Measurements from ENCODE around the gene TMEM132C.

DNA sequence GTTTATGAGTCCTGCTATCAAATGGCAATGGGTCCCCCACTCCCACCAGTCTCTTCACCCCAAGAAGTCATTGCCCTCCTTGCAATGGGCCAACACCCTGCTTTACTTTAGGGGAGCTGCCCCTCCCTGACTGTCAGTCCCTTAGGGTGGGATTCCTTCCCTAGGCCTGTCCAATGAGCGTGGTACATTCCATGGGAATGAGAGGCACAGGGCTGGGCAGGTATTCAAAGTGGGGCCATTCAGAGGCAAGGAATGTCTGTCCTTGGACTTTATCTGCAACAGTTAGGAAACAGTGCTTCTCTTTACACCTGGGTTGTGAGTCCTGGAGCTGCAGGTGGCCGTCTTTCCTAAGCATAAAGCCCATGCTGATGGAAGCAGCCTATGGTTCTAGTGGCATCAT, 40.8 kb downstream of the TMEM132C start:
- TF ChIP-seq POLR2A (IDR thresholded peaks at IDR 0.05; ENCODE audit: low read depth, low read length) (no peak), POLR2AphosphoS5 (IDR thresholded peaks at IDR 0.05; ENCODE audit: low read depth, low read length) (no peak), TAF1 (IDR thresholded peaks at IDR 0.05; ENCODE audit: borderline replicate concordance, low read depth, low read length) (no peak)
